Ishikawa (cell line): Measurements from ENCODE around the gene PLXNA4.

Source experiments
- CEBPB ChIP-seq: IDR thresholded peaks from 2 replicates; pipeline ENCODE4 v1.6.1; 2012
- CREB1 ChIP-seq: IDR thresholded peaks from 2 replicates; pipeline ENCODE4 v1.6.1; 2012; ENCODE audit warnings: low read depth
- EGR1 ChIP-seq: IDR thresholded peaks from 2 replicates; pipeline ENCODE4 v1.6.1; 2012
- EP300 ChIP-seq: IDR thresholded peaks from 2 replicates; pipeline ENCODE4 v1.6.1; 2012; ENCODE audit warnings: borderline replicate concordance
- FOXM1 ChIP-seq: IDR thresholded peaks from 2 replicates; pipeline ENCODE4 v1.6.1; 2012; ENCODE audit warnings: low read depth, borderline replicate concordance
- MAX ChIP-seq: IDR thresholded peaks from 2 replicates; pipeline ENCODE4 v1.6.1; 2012
- NFIC ChIP-seq: IDR thresholded peaks from 2 replicates; pipeline ENCODE4 v1.6.1; 2012
- RAD21 ChIP-seq: IDR thresholded peaks from 2 replicates; pipeline ENCODE4 v1.6.1; 2012; ENCODE audit warnings: low read depth
- REST ChIP-seq: IDR thresholded peaks from 2 replicates; pipeline ENCODE4 v1.6.1; 2012; ENCODE audit warnings: low read depth, mild to moderate bottlenecking
- TAF1 ChIP-seq: IDR thresholded peaks from 2 replicates; pipeline ENCODE4 v1.6.1; 2012; ENCODE audit warnings: low read depth, mild to moderate bottlenecking
- TCF12 ChIP-seq: IDR thresholded peaks from 2 replicates; pipeline ENCODE4 v1.6.1; 2012; ENCODE audit warnings: low read depth
- TEAD4 ChIP-seq: IDR thresholded peaks from 2 replicates; pipeline ENCODE4 v1.6.1; 2012
- USF1 ChIP-seq: IDR thresholded peaks from 2 replicates; pipeline ENCODE4 v1.6.1; 2012
- YY1 ChIP-seq: IDR thresholded peaks from 2 replicates; pipeline ENCODE4 v1.6.1; 2012; ENCODE audit warnings: low read depth
- ZBTB7A ChIP-seq: IDR thresholded peaks from 2 replicates; pipeline ENCODE4 v1.6.1; 2012; ENCODE audit warnings: low read depth

PLXNA4 gene

GRCh38 chr7:132279718-132280117, 296.6 kb downstream of the PLXNA4 start:
- no peak for TF ChIP-seq NFIC
- TF ChIP-seq REST: no peak
- no peak for TF ChIP-seq YY1
- no peak for TF ChIP-seq MAX
- TF ChIP-seq USF1: no peak
- no peak for TF ChIP-seq TEAD4
- no peak for TF ChIP-seq TCF12

- TF ChIP-seq CREB1: no peak
- TF ChIP-seq YY1: no peak
- TF ChIP-seq ZBTB7A: no peak
- no peak for TF ChIP-seq TCF12
- no peak for TF ChIP-seq TAF1
- no peak for TF ChIP-seq NFIC
- TF ChIP-seq FOXM1: no peak
- no peak for TF ChIP-seq EP300
- no peak for TF ChIP-seq REST
- no peak for TF ChIP-seq EGR1
- no peak for TF ChIP-seq RAD21
- TF ChIP-seq CEBPB: no peak
- no peak for TF ChIP-seq USF1
- TF ChIP-seq TEAD4: no peak
- TF ChIP-seq MAX: no peak
These were observed 299.1 kb downstream of the PLXNA4 start for GRCh38 chr7:132276976-132277725.

- no peak for TF ChIP-seq FOXM1
- no peak for TF ChIP-seq EGR1
- no peak for TF ChIP-seq MAX
- TF ChIP-seq RAD21: no peak
- TF ChIP-seq YY1: no peak
- TF ChIP-seq USF1: no peak
These were observed 300.0 kb downstream of the PLXNA4 start for GRCh38 chr7:132276234-132276630.

GRCh38 chr7:132275416-132276233, 300.6 kb downstream of the PLXNA4 start:
- TF ChIP-seq EP300: no peak
- no peak for TF ChIP-seq MAX
- TF ChIP-seq TAF1: no peak
- no peak for TF ChIP-seq CEBPB
- no peak for TF ChIP-seq CREB1

GRCh38 chr7:132272763-132273371, 303.4 kb downstream of the PLXNA4 start:
- no peak for TF ChIP-seq YY1
- no peak for TF ChIP-seq NFIC
- TF ChIP-seq TEAD4: no peak
- TF ChIP-seq TAF1: no peak
- no peak for TF ChIP-seq CREB1
- no peak for TF ChIP-seq USF1
- TF ChIP-seq FOXM1: no peak
- no peak for TF ChIP-seq MAX
